Measurements from ENCODE around the gene SH3GL1.

GRCh38 chr19:4327877-4328242 lies 72.5 kb downstream of the SH3GL1 start:
- TF ChIP-seq POLR2A (IDR thresholded peaks at IDR 0.05): no peak
- no peak for TF ChIP-seq CTCF (IDR thresholded peaks at IDR 0.05)
- no peak for TF ChIP-seq POLR2AphosphoS5 (IDR thresholded peaks at IDR 0.05; ENCODE audit: insufficient read depth in 1 of 2, low read depth in 1 of 2)
